BLaER1 treated with 17β-estradiol and CSF1 and Interleukin-3, amounts not matched to agents 10 nM and 100 nM (cell line): ENCODE results near the gene DMWD.
"Not testable (repeated sequence)": the region's sequence is repeated elsewhere in the genome, so short reads cannot be mapped to it uniquely, and the experiment has no call there.

Experiments used
- H3K27ac ChIP-seq, 11 experiments: shearing (Covaris generic); formaldehyde crosslinking; 2 replicates each; pipeline ENCODE4 v1.8.1; 2022
- H3K27me3 ChIP-seq, 11 experiments: shearing (Covaris generic); formaldehyde crosslinking; 2 replicates each; pipeline ENCODE4 v1.8.1; 2022
- H3K36me3 ChIP-seq, 11 experiments: shearing (Covaris generic); formaldehyde crosslinking; 2 replicates each; pipeline ENCODE4 v1.8.1; 2022
- H3K4me1 ChIP-seq, 10 experiments: shearing (Covaris generic); formaldehyde crosslinking; 2 replicates each; pipeline ENCODE4 v1.8.1; 2022
- H3K4me2 ChIP-seq, 11 experiments: shearing (Covaris generic); formaldehyde crosslinking; 2 replicates each; pipeline ENCODE4 v1.8.1; 2022
- H3K4me3 ChIP-seq, 10 experiments: shearing (Covaris generic); formaldehyde crosslinking; 2 replicates each; pipeline ENCODE4 v1.8.1; 2022
- H3K9ac ChIP-seq, 11 experiments: shearing (Covaris generic); formaldehyde crosslinking; 2 replicates each; pipeline ENCODE4 v1.8.1; 2022
- H3K9me3 ChIP-seq, 11 experiments: shearing (Covaris generic); formaldehyde crosslinking; replicated peaks in 1 of 11; 2 replicates each; pipeline ENCODE4 v1.8.1; 2022
- H4K20me1 ChIP-seq, 11 experiments: shearing (Covaris generic); formaldehyde crosslinking; 2 replicates each; pipeline ENCODE4 v1.8.1; 2022
- Cebpa-rat ChIP-seq, 11 experiments: shearing (Covaris generic); IDR thresholded peaks; 2 replicates each; pipeline ENCODE4 v1.8.1; 2022

DMWD gene

DNA sequence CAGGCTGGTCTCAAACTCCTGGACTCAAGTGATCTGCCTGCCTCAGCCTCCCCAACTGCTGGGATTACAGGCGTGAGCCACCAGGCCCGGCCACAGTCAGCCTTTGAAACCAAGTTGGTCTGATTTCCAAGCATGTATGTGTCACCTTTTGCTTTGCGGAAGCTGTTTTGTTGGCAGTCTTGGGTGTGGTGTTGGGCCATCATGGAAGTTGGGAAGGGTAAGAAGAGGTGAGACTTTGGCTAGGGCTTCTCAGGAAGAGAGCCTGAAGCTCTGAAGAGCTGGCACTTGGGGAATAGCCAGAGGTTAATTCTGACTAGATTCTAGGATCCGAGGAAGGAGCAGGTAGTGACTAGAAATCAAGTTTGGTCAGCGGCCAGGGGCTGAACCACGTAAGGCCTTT is 19.7 kb upstream of the DMWD start:
- H3K27ac ChIP-seq = peak overlapping the region in 1 of 11 experiments; percentile 31; a peak in 1 of 22 replicates
- H3K9ac ChIP-seq = no peak overlapping the region
- H3K36me3 ChIP-seq = no peaks in the 10 kb centered on the region; a peak in 2 of 22 replicates
- H3K4me2 ChIP-seq = no peak overlapping the region
- H3K4me3 ChIP-seq = no peak overlapping the region
- H3K9me3 ChIP-seq = no peaks in the 10 kb centered on the region
- H3K27me3 ChIP-seq = peaks cover 0 to 18% (median 0%) of the 10 kb centered on the region in 11 experiments; a peak in 3 of 22 replicates
- TF ChIP-seq Cebpa-rat (IDR thresholded peaks at IDR 0.05) = no peak
- H4K20me1 ChIP-seq = peaks cover 0 to 25% (median 9%) of the 10 kb centered on the region in 11 experiments; a peak in 12 of 22 replicates
- peaks cover 36 to 77% (median 53%) of the 10 kb centered on the region in 10 experiments for H3K4me1 ChIP-seq

DNA sequence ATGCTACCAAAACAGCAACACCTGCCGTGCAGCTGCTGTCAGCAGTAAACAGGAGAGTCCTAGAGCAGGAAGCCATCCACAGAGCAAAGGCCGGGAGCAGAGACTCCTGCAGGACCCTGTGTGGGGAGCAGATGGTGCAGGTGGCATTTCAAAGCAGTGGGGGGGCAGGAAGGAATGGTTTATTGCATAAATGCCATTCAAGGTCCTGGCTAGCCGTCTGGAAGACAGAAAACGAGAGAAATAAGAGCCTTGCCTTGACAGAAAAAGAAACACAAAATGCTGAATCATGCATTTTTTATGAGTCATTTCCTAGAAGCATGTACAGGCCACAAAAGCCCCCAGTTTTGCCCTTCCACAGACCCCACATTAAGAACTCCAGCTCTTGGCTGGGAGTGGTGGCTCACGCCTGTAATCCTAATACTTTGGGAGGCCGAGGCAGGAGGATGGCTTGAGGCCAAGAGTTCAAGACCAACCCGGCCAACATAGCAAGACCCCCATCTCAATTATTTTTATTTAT is 17.1 kb upstream of the DMWD start:
- H3K27ac ChIP-seq = peak overlapping the region in 9 of 11 experiments; percentile 65 to 85 (median 81); a peak in 18 of 22 replicates
- H3K9me3 ChIP-seq = no peaks in the 10 kb centered on the region
- H3K4me1 ChIP-seq = peaks cover 22 to 70% (median 39%) of the 10 kb centered on the region in 10 experiments
- H3K9ac ChIP-seq = peak overlapping the region in 9 of 11 experiments; percentile 29 to 71 (median 65); a peak in 18 of 22 replicates
- no peaks in the 10 kb centered on the region; a peak in 2 of 22 replicates for H3K36me3 ChIP-seq
- H3K27me3 ChIP-seq = peaks cover 0 to 15% (median 0%) of the 10 kb centered on the region in 11 experiments; a peak in 4 of 22 replicates
- TF ChIP-seq Cebpa-rat (IDR thresholded peaks at IDR 0.05) = peak in 1 of 11 experiments; percentile 36; a peak in 1 of 22 replicates
- H3K4me2 ChIP-seq = peak overlapping the region; percentile 67 to 96 (median 87)
- H4K20me1 ChIP-seq = peaks cover 0 to 10% (median 3%) of the 10 kb centered on the region in 11 experiments; a peak in 9 of 22 replicates
- H3K4me3 ChIP-seq = peak overlapping the region in 4 of 10 experiments; percentile 5 to 52 (median 16); a peak in 6 of 20 replicates

DNA sequence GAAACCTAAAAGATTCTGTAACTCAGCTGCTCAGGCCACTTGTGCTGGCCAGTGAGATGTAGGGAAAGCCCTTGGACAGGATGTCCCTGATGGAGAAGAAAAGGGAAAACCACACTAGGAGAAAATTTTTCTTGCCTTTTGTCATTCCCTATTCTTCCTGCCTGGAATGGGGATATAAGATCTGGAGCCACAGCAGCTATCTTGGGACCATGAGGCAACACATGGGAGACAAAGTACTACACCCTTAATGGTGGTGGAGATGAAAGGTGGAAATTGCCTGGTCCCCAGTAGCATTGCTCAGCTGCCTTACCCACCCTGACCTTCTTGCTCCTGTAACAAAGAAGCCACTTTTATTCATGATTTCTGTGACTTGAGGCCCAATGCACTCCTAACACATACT is 13.1 kb upstream of the DMWD start:
- Histone ChIP-seq H3K4me2 (peak overlapping the region in 8 of 11 experiments; percentile 49 to 73 (median 55); a peak in 12 of 22 replicates), H3K9ac (0 out of 22 replicates have a peak overlapping the region, but pooled peaks of 1 of the 11 experiments have one; percentile 7), H3K27me3 (peaks cover 0 to 44% (median 4%) of the 10 kb centered on the region in 11 experiments; a peak in 8 of 22 replicates), H3K4me3 (no peak overlapping the region), H3K4me1 (peaks cover 28 to 65% (median 46%) of the 10 kb centered on the region in 10 experiments), H3K27ac (peak overlapping the region in 3 of 11 experiments; percentile 39 to 52 (median 43); a peak in 4 of 22 replicates), H4K20me1 (0 out of 22 replicates have a peak, but pooled peaks cover 0 to 5% (median 0%) of the 10 kb centered on the region in 11 experiments), H3K9me3 (no peaks in the 10 kb centered on the region), H3K36me3 (no peaks in the 10 kb centered on the region)
- TF ChIP-seq Cebpa-rat (IDR thresholded peaks at IDR 0.05) = no peak

DNA sequence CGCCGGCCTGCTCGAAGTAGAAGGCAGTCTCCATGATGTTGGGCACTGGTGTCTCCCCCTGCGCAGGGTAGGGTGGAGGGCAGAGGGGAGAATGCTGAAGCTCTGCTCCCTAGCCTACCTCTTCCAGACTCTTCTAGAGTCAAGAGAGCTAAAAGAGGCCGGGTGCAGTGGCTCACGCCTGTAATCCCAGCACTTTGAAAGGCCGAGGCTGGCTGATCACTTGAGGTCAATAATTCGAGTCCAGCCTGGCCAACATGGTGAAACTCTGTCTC is 12.2 kb upstream of the DMWD start:
- H3K4me3 ChIP-seq = no peak overlapping the region
- H3K27ac ChIP-seq = no peak overlapping the region
- TF ChIP-seq Cebpa-rat (IDR thresholded peaks at IDR 0.05) = no peak
- no peak overlapping the region for H3K4me2 ChIP-seq
- H3K9ac ChIP-seq = no peak overlapping the region
- H3K27me3 ChIP-seq = peaks cover 0 to 44% (median 4%) of the 10 kb centered on the region in 11 experiments; a peak in 9 of 22 replicates
- H3K4me1 ChIP-seq = peaks cover 28 to 65% (median 46%) of the 10 kb centered on the region in 10 experiments
- peaks cover 0 to 7% (median 1%) of the 10 kb centered on the region in 11 experiments; a peak in 7 of 22 replicates for H4K20me1 ChIP-seq
- H3K36me3 ChIP-seq = no peaks in the 10 kb centered on the region
- H3K9me3 ChIP-seq = no peaks in the 10 kb centered on the region

DNA sequence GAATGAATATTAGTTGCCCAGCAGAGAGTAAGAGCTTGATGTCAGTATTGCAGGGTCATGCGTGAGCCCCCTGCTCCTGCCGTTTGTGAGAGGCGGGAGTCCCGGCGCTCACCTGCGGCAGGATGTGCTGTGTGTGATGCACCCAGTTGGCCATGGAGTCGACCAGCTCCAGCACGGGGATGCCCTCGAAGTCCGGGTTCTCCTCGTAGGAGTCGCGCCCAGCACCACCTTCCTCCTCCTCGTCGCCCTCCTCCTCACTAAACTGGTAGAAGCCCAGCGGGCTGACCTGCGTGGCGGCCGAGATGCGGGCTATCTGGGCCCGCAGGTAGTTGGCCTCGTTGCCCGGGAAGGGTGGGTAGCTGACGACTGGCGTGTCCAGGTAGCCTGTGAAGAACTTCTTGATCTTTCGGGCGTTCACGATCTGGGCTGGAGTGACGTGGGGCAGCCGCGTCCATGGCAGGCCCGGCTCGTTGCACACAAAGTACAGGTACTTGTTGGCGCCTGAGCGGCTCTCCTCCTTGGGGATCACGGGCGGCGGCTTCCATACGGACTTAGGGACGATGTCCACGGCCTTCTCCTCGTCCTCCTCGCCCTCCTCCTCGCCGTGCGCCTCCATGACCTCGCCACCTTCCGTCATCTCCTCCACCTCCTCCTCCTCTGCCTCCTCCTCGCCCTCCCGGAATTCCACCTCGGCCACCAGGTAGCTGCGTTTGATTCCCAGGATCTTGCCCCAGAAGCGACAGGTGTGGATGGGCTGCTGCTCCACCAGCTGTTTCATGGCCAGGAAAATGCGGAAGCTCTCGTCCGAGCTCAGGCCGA is 11.7 kb upstream of the DMWD start:
- H4K20me1 ChIP-seq = peaks cover 0 to 12% (median 6%) of the 10 kb centered on the region in 11 experiments; a peak in 11 of 22 replicates
- no peak for TF ChIP-seq Cebpa-rat (IDR thresholded peaks at IDR 0.05)

DNA sequence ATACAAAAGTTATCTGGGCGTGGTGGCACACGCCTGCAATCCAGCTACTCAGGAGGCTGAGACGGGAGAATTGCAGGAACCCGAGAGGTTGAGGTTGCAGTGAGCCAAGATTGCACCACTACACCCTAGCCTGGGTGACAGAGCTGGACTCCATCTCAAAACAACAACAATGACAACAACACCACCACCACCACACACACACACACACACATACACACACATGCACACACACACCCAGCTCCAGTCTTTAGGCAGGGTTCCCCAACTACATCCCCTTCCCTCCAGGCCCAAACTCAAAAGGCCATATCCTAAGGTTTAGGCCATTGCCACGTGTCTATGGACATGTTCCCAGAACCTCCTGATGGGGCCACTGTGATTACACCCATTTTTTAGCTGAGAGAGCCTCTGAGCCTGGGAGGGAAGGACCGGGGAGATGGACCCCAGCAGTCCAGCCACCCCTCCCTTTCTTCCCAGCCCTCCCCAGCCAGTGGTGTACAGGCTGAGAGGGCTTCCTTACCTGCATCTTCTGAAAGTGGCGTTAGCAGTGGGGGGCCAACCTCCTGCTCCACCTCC is 9.0 kb upstream of the DMWD start:
- H3K27ac ChIP-seq = 0 out of 22 replicates have a peak overlapping the region, but pooled peaks of 1 of the 11 experiments have one; percentile 79
- no peaks in the 10 kb centered on the region for H3K9me3 ChIP-seq
- peaks cover 0 to 70% (median 4%) of the 10 kb centered on the region in 11 experiments; a peak in 9 of 22 replicates for H3K27me3 ChIP-seq
- H3K4me3 ChIP-seq = no peak overlapping the region
- peaks cover 0 to 22% (median 8%) of the 10 kb centered on the region in 11 experiments; a peak in 11 of 22 replicates for H4K20me1 ChIP-seq
- no peak overlapping the region for H3K9ac ChIP-seq
- peaks cover 30 to 50% (median 43%) of the 10 kb centered on the region in 10 experiments for H3K4me1 ChIP-seq
- TF ChIP-seq Cebpa-rat (IDR thresholded peaks at IDR 0.05) = no peak
- peak overlapping the region in 9 of 11 experiments; percentile 12 to 89 (median 72); a peak in 14 of 22 replicates for H3K4me2 ChIP-seq
- H3K36me3 ChIP-seq = no peaks in the 10 kb centered on the region

More for the DNA sequence above, 11.7 kb upstream of the DMWD start:
- no peak overlapping the region for H3K27ac ChIP-seq
- peaks cover 28 to 65% (median 46%) of the 10 kb centered on the region in 10 experiments for H3K4me1 ChIP-seq
- H3K36me3 ChIP-seq = no peaks in the 10 kb centered on the region
- H3K27me3 ChIP-seq = peaks cover 0 to 47% (median 4%) of the 10 kb centered on the region in 11 experiments; a peak in 9 of 22 replicates
- no peak overlapping the region for H3K9ac ChIP-seq
- no peak overlapping the region for H3K4me2 ChIP-seq
- H3K4me3 ChIP-seq = no peak overlapping the region
- no peaks in the 10 kb centered on the region for H3K9me3 ChIP-seq

DNA sequence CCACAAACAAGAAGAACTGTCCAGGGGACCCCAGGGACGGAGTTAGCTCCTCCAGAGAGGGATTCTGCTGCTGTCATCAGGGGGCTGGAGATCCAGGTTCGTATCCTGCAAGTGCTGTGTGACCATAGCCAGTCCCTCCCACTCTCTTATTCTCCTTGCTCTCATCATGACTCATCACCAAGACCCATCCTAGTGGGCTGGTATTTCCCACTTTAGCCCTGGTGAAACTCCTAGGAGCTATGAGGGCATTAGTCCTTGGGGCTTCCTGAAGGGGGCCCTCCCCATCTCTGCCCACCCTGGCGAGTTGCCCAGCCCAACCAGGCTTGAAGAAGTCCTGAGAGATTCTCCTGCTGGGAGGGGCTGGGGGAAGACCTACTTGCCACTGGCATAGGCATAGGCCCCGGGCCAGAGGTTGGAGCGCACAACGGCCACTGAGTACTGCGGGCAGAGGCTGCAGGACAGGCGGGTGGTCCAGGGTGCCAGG is 7.5 kb upstream of the DMWD start:
- Histone ChIP-seq H3K4me3 (0 out of 20 replicates have a peak overlapping the region, but pooled peaks of 1 of the 10 experiments have one; percentile 3), H3K4me2 (peak overlapping the region; percentile 53 to 89 (median 78)), H3K9ac (peak overlapping the region in 5 of 11 experiments; percentile 29 to 72 (median 61); a peak in 7 of 22 replicates), H3K4me1 (peaks cover 20 to 40% (median 36%) of the 10 kb centered on the region in 10 experiments), H3K27ac (peak overlapping the region in 6 of 11 experiments; percentile 15 to 84 (median 72); a peak in 11 of 22 replicates), H3K9me3 (no peaks in the 10 kb centered on the region), H3K27me3 (peaks cover 0 to 79% (median 6%) of the 10 kb centered on the region in 11 experiments; a peak in 13 of 22 replicates), H4K20me1 (peaks cover 0 to 32% (median 8%) of the 10 kb centered on the region in 11 experiments; a peak in 11 of 22 replicates), H3K36me3 (no peaks in the 10 kb centered on the region)
- no peak for TF ChIP-seq Cebpa-rat (IDR thresholded peaks at IDR 0.05)

DNA sequence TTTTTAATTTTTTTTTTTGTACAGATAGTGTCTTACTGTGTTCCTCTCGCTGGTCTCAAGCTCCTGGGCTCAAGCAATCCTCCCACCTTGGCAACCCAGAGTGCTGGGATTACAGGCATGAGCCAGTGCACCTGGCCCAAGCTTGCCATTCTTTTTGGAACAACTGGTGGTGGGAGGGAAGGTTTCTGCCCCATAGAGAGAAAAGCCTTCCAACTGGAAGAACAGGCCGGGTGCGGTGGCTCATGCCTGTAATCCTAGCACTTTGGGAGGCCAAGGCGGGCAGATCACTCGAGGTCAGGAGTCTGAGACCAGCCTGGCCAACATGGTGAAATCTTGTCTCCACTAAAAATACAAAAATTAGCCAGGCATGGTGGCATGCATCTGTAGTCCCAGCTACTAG is 6.9 kb upstream of the DMWD start:
- Histone ChIP-seq H3K27ac (peak overlapping the region in 7 of 11 experiments; percentile 15 to 84 (median 71); a peak in 12 of 22 replicates), H3K27me3 (peaks cover 0 to 80% (median 11%) of the 10 kb centered on the region in 11 experiments; a peak in 13 of 22 replicates), H4K20me1 (peaks cover 0 to 38% (median 8%) of the 10 kb centered on the region in 11 experiments; a peak in 11 of 22 replicates), H3K4me1 (peaks cover 20 to 40% (median 36%) of the 10 kb centered on the region in 10 experiments), H3K4me2 (peak overlapping the region; percentile 53 to 89 (median 78)), H3K9ac (peak overlapping the region in 5 of 11 experiments; percentile 27 to 72 (median 56); a peak in 9 of 22 replicates)
- not testable (repeated sequence) for H3K9me3 ChIP-seq, H3K4me3 ChIP-seq, H3K36me3 ChIP-seq
